Measurements from ENCODE around the gene DNAJC5. TPM values are rescaled to one million over a fixed set of nuclear protein-coding genes. Genes with fewer than 3 reads are reported as not detected.

DNAJC5 gene
- total RNA-seq, 2 experiments from 2014 or later = 27.5 to 27.7 TPM

GRCh38 chr20:63966172-63966943 is 71.4 kb downstream of the DNAJC5 start:
- no peak for TF ChIP-seq EZH2phosphoT487 (IDR thresholded peaks at IDR 0.05; ENCODE audit: borderline replicate concordance, low read depth, low read length)
- TF ChIP-seq CTCF (conservative IDR thresholded peaks at IDR 0.05; ENCODE audit: low read length) = no peak
- POLR2A ChIA-PET = interaction anchor here (0.6 kb wide), 1 partner anchor 23 kb away, joined by 3 read pairs; no protein-coding TSS in a partner anchor
- Histone ChIP-seq H3K79me2 (ENCODE audit: insufficient read depth, low read depth, low read length) (no peaks in the 10 kb centered on the region), H3K4me1 (ENCODE audit: insufficient read depth, low read length, poor library complexity, severe bottlenecking) (peaks cover 12% of the 10 kb centered on the region), H3K27ac (ENCODE audit: low read depth, low read length, poor library complexity, severe bottlenecking) (no peak overlapping the region), H2AFZ (ENCODE audit: low read length) (no peak overlapping the region), H3K36me3 (ENCODE audit: insufficient read depth, low read length) (no peaks in the 10 kb centered on the region), H4K20me1 (ENCODE audit: insufficient read depth, low read length) (no peaks in the 10 kb centered on the region), H3K4me2 (ENCODE audit: low read length) (no peak overlapping the region), H3K9me3 (ENCODE audit: low read length) (no peaks in the 10 kb centered on the region), H3K9me2 (ENCODE audit: insufficient read depth, low read length) (no peaks in the 10 kb centered on the region), H3K4me3 (ENCODE audit: low read depth, low read length, poor library complexity, severe bottlenecking) (no peak overlapping the region)
- intact Hi-C loops (cut with micrococcal nuclease; ENCODE audit: unreplicated experiment) = no loop called here
- CTCF ChIA-PET (ENCODE audit: unreplicated experiment) = no interaction called here
- DNase-seq (ENCODE audit: low spot score) = no peak
- no TSS peak for BruUV-seq (replicated peaks)

GRCh38 chr20:63966944-63967322 is 72.0 kb downstream of the DNAJC5 start:
- intact Hi-C loops (cut with micrococcal nuclease; ENCODE audit: unreplicated experiment) = no loop called here
- H3K4me1 ChIP-seq (ENCODE audit: insufficient read depth, low read length, poor library complexity, severe bottlenecking) = peaks cover 12% of the 10 kb centered on the region
- no peaks in the 10 kb centered on the region for H3K9me3 ChIP-seq (ENCODE audit: low read length)
- POLR2A ChIA-PET = interaction anchor here (0.6 kb wide), 1 partner anchor 24 kb away, joined by 3 read pairs; no protein-coding TSS in a partner anchor
- H3K36me3 ChIP-seq (ENCODE audit: insufficient read depth, low read length) = no peaks in the 10 kb centered on the region
- H3K4me3 ChIP-seq (ENCODE audit: low read depth, low read length, poor library complexity, severe bottlenecking) = no peak overlapping the region
- H3K9me2 ChIP-seq (ENCODE audit: insufficient read depth, low read length) = no peaks in the 10 kb centered on the region
- CTCF ChIA-PET (ENCODE audit: unreplicated experiment) = no interaction called here
- H3K79me2 ChIP-seq (ENCODE audit: insufficient read depth, low read depth, low read length) = no peaks in the 10 kb centered on the region
- no peak overlapping the region for H3K27ac ChIP-seq (ENCODE audit: low read depth, low read length, poor library complexity, severe bottlenecking)
- BruUV-seq (replicated peaks) = no TSS peak
- H2AFZ ChIP-seq (ENCODE audit: low read length) = no peak overlapping the region
- TF ChIP-seq CTCF (conservative IDR thresholded peaks at IDR 0.05; ENCODE audit: low read length) (no peak), EZH2phosphoT487 (IDR thresholded peaks at IDR 0.05; ENCODE audit: borderline replicate concordance, low read depth, low read length) (no peak)
- no peak overlapping the region for H3K4me2 ChIP-seq (ENCODE audit: low read length)
- no peaks in the 10 kb centered on the region for H4K20me1 ChIP-seq (ENCODE audit: insufficient read depth, low read length)
- no peak for DNase-seq (ENCODE audit: low spot score)

Measured in OCI-LY7 (cell line).